Measurements from ENCODE around the gene LHX4. TPM values are rescaled to one million over a fixed set of nuclear protein-coding genes. Genes with fewer than 3 reads are reported as not detected.
A peak's percentile ranks its signal among the peaks of the same experiment; 100 is the strongest.

Gene LHX4
- total and polyA plus RNA-seq, 9 of the 15 experiments (the other 6 are each of a cell fraction or from before 2014, with no cell fraction given): 0.01 to 0.11 (median 0.07) TPM; not detected in 5

- TF ChIP-seq JUN (IDR thresholded peaks at IDR 0.05; ENCODE audit: borderline replicate concordance, low read depth, low read length) (peak; percentile 36; the same call in 1 of the 2 replicates), JUN (CRISPR knock-in tag; IDR thresholded peaks at IDR 0.05; ENCODE audit: borderline replicate concordance) (no peak), POLR2A (conservative IDR thresholded peaks at IDR 0.05) (no peak), PML (IDR thresholded peaks at IDR 0.05; ENCODE audit: low read length) (no peak), ZNF263 (CRISPR knock-in tag; IDR thresholded peaks at IDR 0.05; ENCODE audit: borderline replicate concordance) (no peak), BHLHE40 (IDR thresholded peaks at IDR 0.05; ENCODE audit: low read length) (peak; percentile 96), ZBTB5 (IDR thresholded peaks at IDR 0.05) (no peak), ZEB2 (IDR thresholded peaks at IDR 0.05) (0 out of 2 replicates have a peak, but pooled peaks have one; percentile 20), CC2D1A (IDR thresholded peaks at IDR 0.05) (no peak), DDX20 (tag; IDR thresholded peaks at IDR 0.05; ENCODE audit: low read depth) (no peak), ZBTB7A (IDR thresholded peaks at IDR 0.05; ENCODE audit: borderline replicate concordance, control insufficient read depth, low read depth, low read length) (peak; percentile 60; the same call in 1 of the 2 replicates), CREB1 (IDR thresholded peaks at IDR 0.05) (no peak), CREB1 (CRISPR knock-in tag; IDR thresholded peaks at IDR 0.05) (peak; percentile 35; the same call in 1 of the 2 replicates), CBFA2T3 (IDR thresholded peaks at IDR 0.05) (peak; percentile 89), CLOCK (CRISPR knock-in tag; IDR thresholded peaks at IDR 0.05; ENCODE audit: borderline replicate concordance) (no peak), KLF16 (IDR thresholded peaks at IDR 0.05) (peak; percentile 68), SPI1 (IDR thresholded peaks at IDR 0.05; ENCODE audit: borderline replicate concordance, low read depth, low read length) (no peak), BCOR (IDR thresholded peaks at IDR 0.05) (0 out of 2 replicates have a peak, but pooled peaks have one; percentile 21), SMARCA5 (IDR thresholded peaks at IDR 0.05) (no peak), NR2C2 (CRISPR knock-in tag; IDR thresholded peaks at IDR 0.05) (peak; percentile 69), NR2C2 (tag; IDR thresholded peaks at IDR 0.05) (no peak), CBX3 (IDR thresholded peaks at IDR 0.05; ENCODE audit: borderline replicate concordance in 1 of 2, low read length in 2 of 2) (0 out of 3 replicates have a peak, but pooled peaks of 1 of the 2 experiments have one; percentile 15), NCOR1 (IDR thresholded peaks at IDR 0.05) (0 out of 2 replicates have a peak, but pooled peaks have one; percentile 46), PTBP1 (IDR thresholded peaks at IDR 0.05; ENCODE audit: low read depth, low read length) (no peak), NFYB (IDR thresholded peaks at IDR 0.05; ENCODE audit: extremely low read depth, insufficient read length) (no peak), MBD2 (IDR thresholded peaks at IDR 0.05; ENCODE audit: borderline replicate concordance, low read depth) (peak; percentile 46; the same call in 1 of the 2 replicates)
Observed at GRCh38 chr1:180271272-180272255, 41.5 kb downstream of the LHX4 start (continued).

Measured in K562 (cell line).